ENCODE data around the gene TAS2R50. TPM values are rescaled to one million over a fixed set of nuclear protein-coding genes. Genes with fewer than 3 reads are reported as not detected.

TAS2R50 gene
- total RNA-seq, 1 donor from 2014 or later, result 2.9 TPM

GRCh38 chr12:10998204-10998603, 11.5 kb upstream of the TAS2R50 start, which contains the start of gene TAS2R20:
Gene TAS2R20 (minus strand): TSS chr12:10998304. CDS start chr12:10997875, 429 bp downstream.
- TF ChIP-seq POLR2A (IDR thresholded peaks at IDR 0.05), result no peak
- TF ChIP-seq POLR2AphosphoS5 (IDR thresholded peaks at IDR 0.05; ENCODE audit: insufficient read depth in 1 of 2, low read depth in 1 of 2), result no peak
- no peak for TF ChIP-seq CTCF (IDR thresholded peaks at IDR 0.05)
- H3K27ac ChIP-seq, result no peak within 1 kb of the TSS
- no peak within 1 kb of the TSS for H3K4me3 ChIP-seq
- H3K4me1 ChIP-seq, result no peaks in the 10 kb centered on the region
- no peaks in the 10 kb centered on the region for H3K36me3 ChIP-seq
- no peak for DNase-seq (ENCODE audit: extremely low spot score in 2 of 2)
- intact Hi-C loops (cut with DNase I), result no loop called here
- H3K27me3 ChIP-seq, result no peaks in the 10 kb centered on the region
- H3K9me3 ChIP-seq, result no peaks in the 10 kb centered on the region

- no peak overlapping the region for H3K27ac ChIP-seq
- no peak for DNase-seq (ENCODE audit: extremely low spot score in 2 of 2)
- intact Hi-C loops (cut with DNase I), result no loop called here
- no peak overlapping the region for H3K4me3 ChIP-seq
- H3K36me3 ChIP-seq, result no peaks in the 10 kb centered on the region
- H3K4me1 ChIP-seq, result no peaks in the 10 kb centered on the region
- H3K27me3 ChIP-seq, result no peaks in the 10 kb centered on the region
- H3K9me3 ChIP-seq, result no peaks in the 10 kb centered on the region
- TF ChIP-seq POLR2AphosphoS5 (IDR thresholded peaks at IDR 0.05; ENCODE audit: insufficient read depth in 1 of 2, low read depth in 1 of 2), result no peak
- TF ChIP-seq POLR2A (IDR thresholded peaks at IDR 0.05), result no peak
- no peak for TF ChIP-seq CTCF (IDR thresholded peaks at IDR 0.05)
These were observed 7.6 kb upstream of the TAS2R50 start for GRCh38 chr12:10994307-10994706.

- TF ChIP-seq CTCF (IDR thresholded peaks at IDR 0.05) (no peak), POLR2AphosphoS5 (IDR thresholded peaks at IDR 0.05; ENCODE audit: insufficient read depth in 1 of 2, low read depth in 1 of 2) (no peak), POLR2A (IDR thresholded peaks at IDR 0.05) (no peak)
- intact Hi-C loops (cut with DNase I), result no loop called here
- no peak overlapping the region for H3K27ac ChIP-seq
- no peaks in the 10 kb centered on the region for H3K4me1 ChIP-seq
- H3K36me3 ChIP-seq, result no peaks in the 10 kb centered on the region
- no peak overlapping the region for H3K4me3 ChIP-seq
- H3K9me3 ChIP-seq, result no peaks in the 10 kb centered on the region
- no peak for DNase-seq (ENCODE audit: extremely low spot score in 2 of 2)
- H3K27me3 ChIP-seq, result no peaks in the 10 kb centered on the region
These were observed 2.4 kb upstream of the TAS2R50 start for GRCh38 chr12:10989107-10989506.

GRCh38 chr12:10982244-10982643, 4.5 kb downstream of the TAS2R50 start:
- TF ChIP-seq POLR2AphosphoS5 (IDR thresholded peaks at IDR 0.05; ENCODE audit: insufficient read depth in 1 of 2, low read depth in 1 of 2) (no peak), POLR2A (IDR thresholded peaks at IDR 0.05) (no peak), CTCF (IDR thresholded peaks at IDR 0.05) (no peak)
- intact Hi-C loops (cut with DNase I), result no loop called here
- H3K4me1 ChIP-seq, result no peaks in the 10 kb centered on the region
- H3K27ac ChIP-seq, result no peak overlapping the region
- no peaks in the 10 kb centered on the region for H3K27me3 ChIP-seq
- DNase-seq (ENCODE audit: extremely low spot score in 2 of 2), result no peak
- no peaks in the 10 kb centered on the region for H3K36me3 ChIP-seq
- H3K4me3 ChIP-seq, result no peak overlapping the region
- no peaks in the 10 kb centered on the region for H3K9me3 ChIP-seq

GRCh38 chr12:10974965-10975364, 11.7 kb downstream of the TAS2R50 start:
- no peak overlapping the region for H3K4me3 ChIP-seq
- no peaks in the 10 kb centered on the region for H3K4me1 ChIP-seq
- DNase-seq (ENCODE audit: extremely low spot score in 2 of 2), result no peak
- intact Hi-C loops (cut with DNase I), result no loop called here
- no peaks in the 10 kb centered on the region for H3K36me3 ChIP-seq
- H3K27me3 ChIP-seq, result no peaks in the 10 kb centered on the region
- H3K9me3 ChIP-seq, result no peaks in the 10 kb centered on the region
- no peak overlapping the region for H3K27ac ChIP-seq
- TF ChIP-seq POLR2A (IDR thresholded peaks at IDR 0.05), result no peak
- no peak for TF ChIP-seq CTCF (IDR thresholded peaks at IDR 0.05)
- TF ChIP-seq POLR2AphosphoS5 (IDR thresholded peaks at IDR 0.05; ENCODE audit: insufficient read depth in 1 of 2, low read depth in 1 of 2), result no peak
